Measurements from ENCODE around the gene TLCD5. TPM values are rescaled to one million over a fixed set of nuclear protein-coding genes. Genes with fewer than 3 reads are reported as not detected.

TLCD5 gene
- total RNA-seq, 1 donor from 2014 or later = 5.2 TPM

- H3K9me3 ChIP-seq (ENCODE audit: control insufficient read depth in 3 of 3, low read length in 3 of 3) = no peaks in the 10 kb centered on the region
- H3K9ac ChIP-seq (ENCODE audit: low read depth in 1 of 3, low read length in 3 of 3) = no peak overlapping the region
- H3K4me1 ChIP-seq (ENCODE audit: control insufficient read depth in 3 of 3, insufficient read depth in 3 of 3, low read length in 3 of 3) = peaks cover 0 to 7% (median 5%) of the 10 kb centered on the region in 3 donors
- H3K27ac ChIP-seq (ENCODE audit: low read depth, low read length) = no peak overlapping the region
- no peak overlapping the region for H3K4me3 ChIP-seq (ENCODE audit: low read length in 3 of 3)
- H3K36me3 ChIP-seq (ENCODE audit: control insufficient read depth in 3 of 3, insufficient read depth in 3 of 3, low read length in 3 of 3) = no peaks in the 10 kb centered on the region
- H3K27me3 ChIP-seq (ENCODE audit: control insufficient read depth in 3 of 3, insufficient read depth in 3 of 3, low read length in 3 of 3) = no peaks in the 10 kb centered on the region
Observed at GRCh38 chr11:120365512-120365911, 40.4 kb downstream of the TLCD5 start.

- H3K4me1 ChIP-seq (ENCODE audit: control insufficient read depth in 3 of 3, insufficient read depth in 3 of 3, low read length in 3 of 3) = peaks cover 0 to 7% (median 7%) of the 10 kb centered on the region in 3 donors
- H3K9me3 ChIP-seq (ENCODE audit: control insufficient read depth in 3 of 3, low read length in 3 of 3) = no peaks in the 10 kb centered on the region
- no peaks in the 10 kb centered on the region for H3K27me3 ChIP-seq (ENCODE audit: control insufficient read depth in 3 of 3, insufficient read depth in 3 of 3, low read length in 3 of 3)
- peak overlapping the region; percentile 2 for H3K27ac ChIP-seq (ENCODE audit: low read depth, low read length)
- H3K9ac ChIP-seq (ENCODE audit: low read depth in 1 of 3, low read length in 3 of 3) = no peak overlapping the region
- no peak overlapping the region for H3K4me3 ChIP-seq (ENCODE audit: low read length in 3 of 3)
- H3K36me3 ChIP-seq (ENCODE audit: control insufficient read depth in 3 of 3, insufficient read depth in 3 of 3, low read length in 3 of 3) = no peaks in the 10 kb centered on the region
Observed at GRCh38 chr11:120372296-120372695, 47.2 kb downstream of the TLCD5 start.

GRCh38 chr11:120375076-120375475 lies 50.0 kb downstream of the TLCD5 start:
- H3K9ac ChIP-seq (ENCODE audit: low read depth in 1 of 3, low read length in 3 of 3) = no peak overlapping the region
- no peak overlapping the region for H3K27ac ChIP-seq (ENCODE audit: low read depth, low read length)
- no peaks in the 10 kb centered on the region for H3K27me3 ChIP-seq (ENCODE audit: control insufficient read depth in 3 of 3, insufficient read depth in 3 of 3, low read length in 3 of 3)
- peaks cover 0 to 11% (median 7%) of the 10 kb centered on the region in 3 donors for H3K4me1 ChIP-seq (ENCODE audit: control insufficient read depth in 3 of 3, insufficient read depth in 3 of 3, low read length in 3 of 3)
- no peaks in the 10 kb centered on the region for H3K36me3 ChIP-seq (ENCODE audit: control insufficient read depth in 3 of 3, insufficient read depth in 3 of 3, low read length in 3 of 3)
- no peak overlapping the region for H3K4me3 ChIP-seq (ENCODE audit: low read length in 3 of 3)
- peaks cover 0 to 3% (median 0%) of the 10 kb centered on the region in 3 donors for H3K9me3 ChIP-seq (ENCODE audit: control insufficient read depth in 3 of 3, low read length in 3 of 3)

GRCh38 chr11:120376547-120377182 lies 51.6 kb downstream of the TLCD5 start:
- no peak overlapping the region for H3K4me3 ChIP-seq (ENCODE audit: low read length in 3 of 3)
- H3K36me3 ChIP-seq (ENCODE audit: control insufficient read depth in 3 of 3, insufficient read depth in 3 of 3, low read length in 3 of 3) = no peaks in the 10 kb centered on the region
- H3K4me1 ChIP-seq (ENCODE audit: control insufficient read depth in 3 of 3, insufficient read depth in 3 of 3, low read length in 3 of 3) = peaks cover under 1 to 20% (median 6%) of the 10 kb centered on the region in 3 donors
- H3K9ac ChIP-seq (ENCODE audit: low read depth in 1 of 3, low read length in 3 of 3) = no peak overlapping the region
- peaks cover 0 to 3% (median 0%) of the 10 kb centered on the region in 3 donors for H3K9me3 ChIP-seq (ENCODE audit: control insufficient read depth in 3 of 3, low read length in 3 of 3)
- no peaks in the 10 kb centered on the region for H3K27me3 ChIP-seq (ENCODE audit: control insufficient read depth in 3 of 3, insufficient read depth in 3 of 3, low read length in 3 of 3)
- H3K27ac ChIP-seq (ENCODE audit: low read depth, low read length) = peak overlapping the region; percentile 28

GRCh38 chr11:120378474-120378873 lies 53.4 kb downstream of the TLCD5 start:
- H3K4me1 ChIP-seq (ENCODE audit: control insufficient read depth in 3 of 3, insufficient read depth in 3 of 3, low read length in 3 of 3) = peaks cover 2 to 25% (median 7%) of the 10 kb centered on the region in 3 donors
- no peaks in the 10 kb centered on the region for H3K36me3 ChIP-seq (ENCODE audit: control insufficient read depth in 3 of 3, insufficient read depth in 3 of 3, low read length in 3 of 3)
- no peak overlapping the region for H3K4me3 ChIP-seq (ENCODE audit: low read length in 3 of 3)

GRCh38 chr11:120381401-120381800 lies 56.3 kb downstream of the TLCD5 start:
- Histone ChIP-seq H3K4me1 (ENCODE audit: control insufficient read depth in 3 of 3, insufficient read depth in 3 of 3, low read length in 3 of 3) (peaks cover 17 to 35% (median 19%) of the 10 kb centered on the region in 3 donors), H3K27me3 (ENCODE audit: control insufficient read depth in 3 of 3, insufficient read depth in 3 of 3, low read length in 3 of 3) (no peaks in the 10 kb centered on the region), H3K27ac (ENCODE audit: low read depth, low read length) (no peak overlapping the region)

More at GRCh38 chr11:120378474-120378873, 53.4 kb downstream of the TLCD5 start:
- no peaks in the 10 kb centered on the region for H3K27me3 ChIP-seq (ENCODE audit: control insufficient read depth in 3 of 3, insufficient read depth in 3 of 3, low read length in 3 of 3)
- no peak overlapping the region for H3K27ac ChIP-seq (ENCODE audit: low read depth, low read length)
- peaks cover 0 to 3% (median 0%) of the 10 kb centered on the region in 3 donors for H3K9me3 ChIP-seq (ENCODE audit: control insufficient read depth in 3 of 3, low read length in 3 of 3)
- H3K9ac ChIP-seq (ENCODE audit: low read depth in 1 of 3, low read length in 3 of 3) = no peak overlapping the region

More at GRCh38 chr11:120381401-120381800, 56.3 kb downstream of the TLCD5 start:
- H3K9ac ChIP-seq (ENCODE audit: low read depth in 1 of 3, low read length in 3 of 3) = no peak overlapping the region
- no peaks in the 10 kb centered on the region for H3K36me3 ChIP-seq (ENCODE audit: control insufficient read depth in 3 of 3, insufficient read depth in 3 of 3, low read length in 3 of 3)
- H3K4me3 ChIP-seq (ENCODE audit: low read length in 3 of 3) = no peak overlapping the region
- peaks cover 0 to 3% (median 0%) of the 10 kb centered on the region in 3 donors for H3K9me3 ChIP-seq (ENCODE audit: control insufficient read depth in 3 of 3, low read length in 3 of 3)

Small RNAs within 50 kb of the gene (small RNA-seq; reads per million reads assigned to genes)
- 198 reads per million, percentile 97 among the genes with 10 or more reads in this experiment for gene RF00100

Other genes starting within 250 kb of the TLCD5 start
- 0.52 TPM for gene TRIM29, start 187.2 kb upstream of the TLCD5 start, total RNA-seq
- 13.6 TPM for gene OAF, start 114.3 kb upstream of the TLCD5 start, total RNA-seq
- not detected for gene POU2F3, start 85.2 kb upstream of the TLCD5 start, total RNA-seq
- gene ARHGEF12, start 11.1 kb downstream of the TLCD5 start, total RNA-seq = 59.5 TPM
- 0.52 TPM for gene GRIK4, start 186.4 kb downstream of the TLCD5 start, total RNA-seq